GM10248 (cell line): ENCODE results near the gene ZNF521.

Source experiments
- CTCF ChIA-PET: fragments of 300-600 bp; sonication (Branson Sonifier 250); formaldehyde crosslinking; extraction: SDS; loops from one replicate; lab custom pipeline; 2021; ENCODE audit warnings: antibody characterized with exemption; lab: Yijun Ruan, JAX
- POLR2A ChIA-PET: fragments of 350-650 bp; sonication (Branson Sonifier 250); formaldehyde crosslinking; extraction: SDS; loops from one replicate; lab custom pipeline; 2020; ENCODE audit warnings: antibody characterized with exemption; lab: Yijun Ruan, JAX
- DNase-seq: peaks from one replicate; pipeline ENCODE4 v3.0.0; 2012; ENCODE audit errors: extremely low spot score
- TF ChIP-seq, protein P1 (sequence below): IDR thresholded peaks from 2 replicates; pipeline ENCODE4 v1.5.1; 2012; ENCODE audit warnings: mild to moderate bottlenecking, low read depth; ENCODE audit errors: extremely low read depth, missing control alignments, control extremely low read depth

Gene ZNF521

DNA sequence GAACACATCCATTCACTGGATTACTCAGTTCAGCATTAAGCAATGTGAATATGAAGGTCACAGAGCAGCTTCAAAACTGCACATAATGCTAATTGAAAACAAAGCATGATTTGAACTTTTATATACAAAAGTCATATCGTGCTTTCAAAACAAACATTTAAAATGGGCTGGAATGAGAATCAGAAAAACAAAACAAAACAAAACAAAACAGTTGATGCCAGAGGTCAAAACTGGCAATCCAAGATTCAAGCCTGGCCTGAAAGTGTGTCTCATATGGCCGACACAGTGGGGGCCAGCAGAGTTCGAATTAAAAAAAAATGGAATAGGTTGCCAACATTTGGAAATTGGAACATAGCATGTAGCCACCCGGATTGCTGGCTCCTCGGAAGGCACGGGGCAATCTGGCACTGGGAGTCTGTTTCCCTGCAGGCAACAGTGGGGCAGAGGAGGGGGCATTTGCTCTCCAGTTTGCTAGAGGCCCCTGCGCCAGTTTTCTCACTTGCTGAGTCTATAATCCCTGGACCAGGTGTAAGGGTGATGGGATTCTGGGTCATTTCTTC, 294.4 kb downstream of the ZNF521 start:
- POLR2A ChIA-PET: no interaction called here

DNA sequence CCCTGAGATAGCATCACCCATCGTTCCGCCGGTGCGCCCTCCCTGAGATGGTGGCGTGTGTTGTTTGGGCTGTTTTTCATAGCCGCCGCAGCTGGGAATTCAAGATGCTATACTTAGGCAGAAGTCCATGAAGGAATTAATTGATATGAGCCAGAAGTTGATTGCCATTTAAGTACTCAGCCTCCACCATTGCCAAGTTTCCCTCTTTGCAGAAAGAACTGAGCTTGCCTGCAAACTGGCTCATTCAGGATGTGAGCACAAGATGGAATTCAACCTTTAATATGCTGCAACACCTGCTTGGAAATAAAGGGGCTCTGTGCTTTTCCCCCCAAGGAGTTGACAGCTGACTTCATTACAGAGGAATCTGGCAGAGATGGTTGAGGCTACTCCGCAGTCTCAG, 295.5 kb downstream of the ZNF521 start:
- TF ChIP-seq, protein P1, sequence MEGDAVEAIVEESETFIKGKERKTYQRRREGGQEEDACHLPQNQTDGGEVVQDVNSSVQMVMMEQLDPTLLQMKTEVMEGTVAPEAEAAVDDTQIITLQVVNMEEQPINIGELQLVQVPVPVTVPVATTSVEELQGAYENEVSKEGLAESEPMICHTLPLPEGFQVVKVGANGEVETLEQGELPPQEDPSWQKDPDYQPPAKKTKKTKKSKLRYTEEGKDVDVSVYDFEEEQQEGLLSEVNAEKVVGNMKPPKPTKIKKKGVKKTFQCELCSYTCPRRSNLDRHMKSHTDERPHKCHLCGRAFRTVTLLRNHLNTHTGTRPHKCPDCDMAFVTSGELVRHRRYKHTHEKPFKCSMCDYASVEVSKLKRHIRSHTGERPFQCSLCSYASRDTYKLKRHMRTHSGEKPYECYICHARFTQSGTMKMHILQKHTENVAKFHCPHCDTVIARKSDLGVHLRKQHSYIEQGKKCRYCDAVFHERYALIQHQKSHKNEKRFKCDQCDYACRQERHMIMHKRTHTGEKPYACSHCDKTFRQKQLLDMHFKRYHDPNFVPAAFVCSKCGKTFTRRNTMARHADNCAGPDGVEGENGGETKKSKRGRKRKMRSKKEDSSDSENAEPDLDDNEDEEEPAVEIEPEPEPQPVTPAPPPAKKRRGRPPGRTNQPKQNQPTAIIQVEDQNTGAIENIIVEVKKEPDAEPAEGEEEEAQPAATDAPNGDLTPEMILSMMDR: no peak
- DNase-seq: no peak
- ChIA-PET POLR2A (no interaction called here), CTCF (interaction anchor here (1.3 kb wide), 1 partner anchor 11 kb away, joined by 3 read pairs; no protein-coding TSS in a partner anchor)

More for the DNA sequence above, 294.4 kb downstream of the ZNF521 start:
- no peak for DNase-seq
- CTCF ChIA-PET: interaction anchor here (1.3 kb wide), 1 partner anchor 13 kb away, joined by 3 read pairs; no protein-coding TSS in a partner anchor
- TF ChIP-seq, protein P1: no peak

DNA sequence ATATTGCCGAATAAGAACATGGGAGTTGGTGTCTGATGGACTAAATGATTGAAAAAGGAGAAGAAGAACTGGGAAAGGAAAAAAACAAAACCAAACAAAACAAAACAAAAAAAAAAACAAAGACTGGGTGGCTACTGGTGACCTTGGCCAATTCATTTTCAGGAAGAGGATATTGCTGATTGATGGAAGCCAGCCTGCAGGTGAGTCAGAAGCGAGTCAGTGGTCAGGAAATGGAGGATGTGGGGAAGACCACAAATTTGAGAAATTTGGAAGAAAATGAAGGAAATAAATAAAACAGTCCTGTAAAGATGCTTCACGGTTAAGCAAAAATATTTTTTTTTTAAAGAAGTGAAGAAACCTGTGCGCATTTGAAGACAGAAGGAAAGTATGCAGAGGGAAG, 296.9 kb downstream of the ZNF521 start:
- TF ChIP-seq, protein P1: no peak
- ChIA-PET POLR2A (no interaction called here), CTCF (no interaction called here)
- no peak for DNase-seq

DNA sequence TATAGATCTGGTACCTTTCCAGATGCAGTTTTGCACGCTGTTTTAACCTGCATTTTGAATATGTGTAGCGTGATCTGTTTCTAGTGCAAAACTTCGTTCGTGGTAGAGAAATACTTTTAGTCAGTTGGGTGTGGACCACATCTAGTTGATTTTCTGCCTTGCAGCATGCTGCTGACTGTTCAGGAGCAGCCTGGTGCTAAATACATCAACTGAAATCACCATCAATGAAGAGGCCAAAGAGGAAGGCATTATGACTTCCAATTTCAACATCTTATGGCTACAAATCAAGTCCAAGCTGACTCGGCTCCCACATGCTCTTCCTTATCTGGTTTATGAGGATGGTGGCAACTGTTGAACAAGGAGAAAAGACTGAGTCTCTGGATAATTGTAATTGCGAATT, 298.5 kb downstream of the ZNF521 start:
- POLR2A ChIA-PET: no interaction called here
- CTCF ChIA-PET: no interaction called here

DNA sequence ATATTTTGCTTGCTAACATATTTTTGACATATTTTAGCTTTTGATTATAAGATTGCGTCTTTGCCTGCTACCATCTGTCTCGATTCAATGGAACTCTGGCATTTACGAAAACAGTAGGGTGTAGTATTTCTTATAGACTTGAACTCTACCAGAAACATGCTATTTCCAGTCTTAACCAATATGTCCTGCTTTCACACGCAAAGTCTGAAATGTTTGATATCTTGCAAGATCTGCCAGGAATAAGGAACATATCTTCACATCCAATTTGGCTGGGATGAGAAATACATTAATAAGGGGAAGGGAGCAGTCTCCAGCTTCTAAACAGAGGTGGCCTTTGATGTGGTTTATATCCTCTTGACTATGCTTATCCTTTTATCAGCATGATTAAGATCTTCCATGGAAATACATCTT, 299.4 kb downstream of the ZNF521 start:
- ChIA-PET POLR2A (no interaction called here), CTCF (no interaction called here)
- TF ChIP-seq, protein P1: no peak
- DNase-seq: no peak

More for the DNA sequence above, 298.5 kb downstream of the ZNF521 start:
- TF ChIP-seq, protein P1: no peak
- no peak for DNase-seq

DNA sequence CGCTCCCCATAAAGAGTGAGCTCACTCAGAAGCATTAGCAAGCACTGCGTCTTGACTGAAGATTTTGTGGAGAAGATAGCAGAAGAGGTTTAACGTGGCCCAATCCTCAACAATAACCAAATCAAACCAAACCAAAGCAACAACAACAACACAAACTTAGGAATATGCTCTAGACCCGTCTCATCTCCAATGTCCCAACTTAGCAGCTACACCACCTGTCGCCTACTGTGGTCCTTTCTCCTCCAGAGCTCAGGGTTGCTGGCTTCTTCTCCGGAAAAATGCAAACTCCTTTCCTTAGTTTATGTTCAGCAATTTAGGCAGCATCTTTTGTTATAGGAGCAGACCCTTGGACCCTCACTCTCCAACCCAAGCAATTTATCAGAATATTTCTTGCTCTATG, 301.4 kb downstream of the ZNF521 start:
- TF ChIP-seq, protein P1: no peak
- no peak for DNase-seq
- CTCF ChIA-PET: no interaction called here
- POLR2A ChIA-PET: no interaction called here
